Right ventricle myocardium inferior (tissue), 1 donor: Measurements from ENCODE around the gene THSD1. TPM values are rescaled to one million over a fixed set of nuclear protein-coding genes. Genes with fewer than 3 reads are reported as not detected.
A peak's percentile ranks its signal among the peaks of the same experiment; 100 is the strongest.
"Not testable (repeated sequence)": the region's sequence is repeated elsewhere in the genome, so short reads cannot be mapped to it uniquely, and the experiment has no call there.

Experiments
- ATAC-seq: fragments of 200-7000 bp; cut with Tn5 transposase; one replicate; pipeline ENCODE4 v1.9.1; 2020; ENCODE audit warnings: mild to moderate bottlenecking, moderate library complexity
- DNase-seq: peaks from one replicate; pipeline ENCODE4 v3.0.0; 2021; ENCODE audit errors: missing footprints
- intact Hi-C: fragments of 100-400 bp; cut with DNase I; formaldehyde crosslinking; loops from one replicate; pipeline ENCODE4 v1.11.0; 2022
- total RNA-seq: library from RNA; stranded (reverse); fragmentation: NEBNext Ultra II Directional; extraction: Animal tissue kit (Norgen Biotek cat#: 25700); gene quantifications from one replicate; pipeline ENCODE4 v1.2.1, GENCODE V29; 2021
- donor health status: DM: no; HTN: yes; CAD: no; lungs with severe emphysema.

Gene THSD1
- total RNA-seq, 1 donor from 2014 or later = 4.6 TPM

- intact Hi-C loops = no loop called here
- no peak for DNase-seq
- peak; percentile 46 for ATAC-seq
These were observed 13.1 kb upstream of the THSD1 start for GRCh38 chr13:52419080-52419479.

GRCh38 chr13:52414963-52415362 is 9.0 kb upstream of the THSD1 start:
- no peak for DNase-seq
- ATAC-seq = no peak
- intact Hi-C loops = no loop called here

GRCh38 chr13:52414051-52414450 is 8.1 kb upstream of the THSD1 start:
- ATAC-seq (no peak), DNase-seq (no peak)
- intact Hi-C loops = no loop called here

GRCh38 chr13:52412128-52412527 is 6.2 kb upstream of the THSD1 start:
- ATAC-seq (no peak), DNase-seq (no peak)
- intact Hi-C loops = no loop called here

- no peak for ATAC-seq
- intact Hi-C loops = no loop called here
- no peak for DNase-seq
These were observed 5.7 kb upstream of the THSD1 start for GRCh38 chr13:52411629-52412028.

GRCh38 chr13:52408071-52408658 is 2.2 kb upstream of the THSD1 start:
- intact Hi-C loops, ATAC-seq: not testable (repeated sequence)
- peak; percentile 60 for DNase-seq

GRCh38 chr13:52407436-52407835 is 1.5 kb upstream of the THSD1 start:
- ATAC-seq, intact Hi-C loops: not testable (repeated sequence)

GRCh38 chr13:52406629-52407028 is 657 bp upstream of the THSD1 start:
- no peak for ATAC-seq
- no peak for DNase-seq
- intact Hi-C loops = no loop called here

More at GRCh38 chr13:52407436-52407835, 1.5 kb upstream of the THSD1 start:
- DNase-seq = not testable (repeated sequence)

GRCh38 chr13:52405369-52405766 is 604 bp downstream of the THSD1 start:
- ATAC-seq (no peak), DNase-seq (no peak)
- intact Hi-C loops = loop anchor here (1.0 kb wide), 1 partner anchor 46 kb away; no protein-coding TSS in a partner anchor

GRCh38 chr13:52399708-52400107 is 6.3 kb downstream of the THSD1 start:
- ATAC-seq (no peak), DNase-seq (no peak)
- intact Hi-C loops = no loop called here

- intact Hi-C loops = no loop called here
- DNase-seq (no peak), ATAC-seq (no peak)
These were observed 6.9 kb downstream of the THSD1 start for GRCh38 chr13:52399046-52399445.

- ATAC-seq (peak; percentile 30), DNase-seq (no peak)
- intact Hi-C loops = no loop called here
These were observed 10.3 kb downstream of the THSD1 start for GRCh38 chr13:52395704-52396103.

- no peak for ATAC-seq
These were observed 11.4 kb downstream of the THSD1 start for GRCh38 chr13:52394586-52394985.

GRCh38 chr13:52393572-52394357 is 12.2 kb downstream of the THSD1 start:
- no peak for ATAC-seq

More at GRCh38 chr13:52394586-52394985, 11.4 kb downstream of the THSD1 start:
- DNase-seq = no peak
- intact Hi-C loops = no loop called here

GRCh38 chr13:52387721-52388120 is 18.3 kb downstream of the THSD1 start:
- no peak for DNase-seq
- ATAC-seq = no peak
- intact Hi-C loops = no loop called here

More at GRCh38 chr13:52393572-52394357, 12.2 kb downstream of the THSD1 start:
- intact Hi-C loops = no loop called here
- DNase-seq = no peak

- DNase-seq (no peak), ATAC-seq (no peak)
- intact Hi-C loops = no loop called here
These were observed 20.1 kb downstream of the THSD1 start for GRCh38 chr13:52385870-52386269.

GRCh38 chr13:52383366-52383765 is 22.6 kb downstream of the THSD1 start:
- ATAC-seq (no peak), DNase-seq (no peak)
- intact Hi-C loops = no loop called here

- no peak for DNase-seq
- intact Hi-C loops = no loop called here
- no peak for ATAC-seq
These were observed 27.7 kb downstream of the THSD1 start for GRCh38 chr13:52378312-52378711.

GRCh38 chr13:52377898-52378297 is 28.1 kb downstream of the THSD1 start:
- intact Hi-C loops = no loop called here
- DNase-seq (no peak), ATAC-seq (no peak)

GRCh38 chr13:52374873-52375411 is 31.0 kb downstream of the THSD1 start:
- ATAC-seq (no peak), DNase-seq (no peak)
- intact Hi-C loops = no loop called here
